GM19372 (cell line): ENCODE data around the gene SLC17A7.

ENCODE experiments used
- ATAC-seq: cut with Tn5 transposase; IDR thresholded peaks from one replicate; pipeline ENCODE4 v1.9.1; 2021; ENCODE audit warnings: mild to moderate bottlenecking, low read depth, moderate library complexity; ENCODE audit not compliant: unreplicated experiment

Gene SLC17A7

DNA sequence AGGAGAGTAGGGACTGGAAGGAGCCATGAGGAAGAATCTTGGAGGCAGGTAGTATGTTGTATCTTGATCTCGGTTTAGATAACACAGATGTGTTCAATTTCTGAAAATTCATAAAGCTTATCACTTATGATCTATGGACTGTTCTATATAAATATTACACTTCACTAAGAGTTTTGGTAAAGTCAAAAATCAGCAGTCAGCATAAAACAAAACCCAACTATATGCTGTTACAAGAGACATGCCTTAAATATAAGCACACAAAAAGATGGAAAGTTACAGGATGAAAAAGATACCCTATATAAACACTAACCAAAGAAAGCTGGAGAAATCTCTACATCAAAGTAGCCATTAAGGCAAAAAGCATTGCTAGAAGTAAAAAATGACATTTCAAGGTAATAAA, 57.7 kb downstream of the SLC17A7 start:
- no peak for ATAC-seq

DNA sequence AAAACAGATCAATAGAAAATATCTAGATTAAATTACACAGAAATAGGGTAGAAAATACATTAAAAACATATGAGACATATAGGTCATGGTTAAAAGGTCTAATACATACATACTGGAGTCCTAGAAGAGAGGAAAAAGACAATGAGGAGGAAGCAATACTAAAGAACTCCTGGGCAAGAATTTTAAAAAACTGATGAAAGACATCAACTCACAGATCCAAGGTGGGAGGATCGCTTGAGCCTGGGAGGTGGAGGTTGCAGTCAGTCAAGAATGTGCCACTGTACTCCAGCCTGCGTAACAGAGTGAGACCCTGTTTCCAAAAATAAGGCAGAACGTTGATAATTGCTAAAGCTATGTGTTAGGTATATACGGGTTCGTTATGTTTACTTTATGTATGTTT, 58.7 kb downstream of the SLC17A7 start:
- ATAC-seq, result no peak

DNA sequence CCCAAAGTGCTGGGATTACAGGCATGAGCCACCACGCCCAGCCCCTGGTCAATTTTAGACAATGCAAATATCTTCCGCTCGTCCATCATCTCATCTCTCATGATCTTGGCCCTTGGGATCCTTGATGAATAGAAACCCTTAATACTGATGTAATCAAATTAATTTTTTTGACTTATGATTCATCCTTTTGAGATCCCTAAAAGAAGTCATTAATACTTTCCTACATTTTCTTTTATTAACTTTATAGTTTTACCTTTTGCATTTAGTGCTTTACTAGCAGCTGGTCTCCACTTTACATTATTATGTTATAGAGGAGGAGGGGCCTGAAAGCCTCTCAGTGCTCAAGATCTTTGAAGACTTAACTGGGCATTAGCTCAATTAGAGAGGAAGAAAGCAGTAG, 60.9 kb downstream of the SLC17A7 start:
- no peak for ATAC-seq
